ENCODE results near the gene KHK. TPM values are rescaled to one million over a fixed set of nuclear protein-coding genes. Genes with fewer than 3 reads are reported as not detected.

Gene KHK
- total and polyA plus RNA-seq, 9 of the 15 experiments (the other 6 are each of a cell fraction or from before 2014, with no cell fraction given), result 1.5 to 10.7 (median 5.2) TPM

GRCh38 chr2:27054721-27055120 is 31.9 kb upstream of the KHK start (continued):
- TF ChIP-seq NFE2L1 (tag; IDR thresholded peaks at IDR 0.05; ENCODE audit: borderline replicate concordance, low read depth), result no peak
- no peak for TF ChIP-seq ZNF217 (CRISPR knock-in tag; IDR thresholded peaks at IDR 0.05)
- no peak for TF ChIP-seq NRF1 (conservative IDR thresholded peaks at IDR 0.05 in 1 of 2, IDR thresholded peaks at IDR 0.05 in 1 of 2)
- TF ChIP-seq LARP7 (IDR thresholded peaks at IDR 0.05), result no peak
- no peak for TF ChIP-seq SRSF7 (optimal IDR thresholded peaks at IDR 0.05; ENCODE audit: low read depth, low read length)

GRCh38 chr2:27057184-27057583 is 29.4 kb upstream of the KHK start:
- Histone ChIP-seq H3K27me3 (ENCODE audit: control insufficient read depth in 2 of 2, insufficient read depth in 2 of 2, low read length in 2 of 2) (no peaks in the 10 kb centered on the region), H3K79me2 (ENCODE audit: control insufficient read depth, insufficient read depth, low read length) (0 out of 3 replicates have a peak, but pooled peaks cover 2% of the 10 kb centered on the region), H3K9ac (ENCODE audit: insufficient read depth in 1 of 2, low read depth in 2 of 2, low read length in 2 of 2) (no peak overlapping the region), H3K9me3 (replicated peaks; ENCODE audit: control insufficient read depth, insufficient read depth, low read depth, low read length) (no peaks in the 10 kb centered on the region), H2AFZ (ENCODE audit: low read depth, low read length) (no peak overlapping the region), H4K20me1 (replicated peaks; ENCODE audit: control insufficient read depth, insufficient read depth, low read length) (no peaks in the 10 kb centered on the region), H3K4me1 (replicated peaks in 1 of 2; ENCODE audit: control insufficient read depth in 2 of 2, insufficient read depth in 2 of 2, low read length in 2 of 2) (peaks cover 21 to 24% of the 10 kb centered on the region in 2 experiments), H3K4me3 (no peak overlapping the region), H3K36me3 (ENCODE audit: control insufficient read depth, insufficient read depth, low read length) (peaks cover 70% of the 10 kb centered on the region), H3K27ac (ENCODE audit: extremely low read depth, low read depth, low read length) (no peak overlapping the region; the same call in 2 of the 3 replicates), H3K9me1 (ENCODE audit: control insufficient read depth, insufficient read depth, low read length) (no peaks in the 10 kb centered on the region), H3K4me2 (ENCODE audit: insufficient read depth, low read length) (no peak overlapping the region)
- FAIRE-seq, result no peak
- no TSS peak for BruUV-seq (replicated peaks)
- no peak for DNase-seq (ENCODE audit: extremely low read depth in 1 of 4, low spot score in 3 of 4)
- in situ Hi-C loops (cut with MboI) (no loop called here), intact Hi-C loops (cut with micrococcal nuclease) (no loop called here)
- no peak for TF ChIP-seq ZNF311 (CRISPR knock-in tag; IDR thresholded peaks at IDR 0.05)
- TF ChIP-seq ILF3 (IDR thresholded peaks at IDR 0.05; ENCODE audit: borderline replicate concordance), result no peak
- TF ChIP-seq SRSF3 (IDR thresholded peaks at IDR 0.05; ENCODE audit: insufficient read depth, low read length), result no peak
- no peak for TF ChIP-seq ZNF134 (CRISPR knock-in tag; conservative IDR thresholded peaks at IDR 0.05)
- TF ChIP-seq CREB1 (IDR thresholded peaks at IDR 0.05), result no peak
- no peak for TF ChIP-seq CREB1 (CRISPR knock-in tag; IDR thresholded peaks at IDR 0.05)
- no peak for TF ChIP-seq PRPF4 (IDR thresholded peaks at IDR 0.05; ENCODE audit: insufficient read depth, low read depth, low read length, poor library complexity, severe bottlenecking)
- no peak for TF ChIP-seq ARID2 (IDR thresholded peaks at IDR 0.05)
- CTCF ChIA-PET (ENCODE audit: low intra/inter-chr PET ratio), result no interaction called here
- ATAC-seq, result no peak
- WGBS (ENCODE audit: insufficient coverage, low coverage, missing lambda C conversion rate), result 63% methylated on average over 5 of the region's 6 CpGs
- POLR2A ChIA-PET, result interaction anchor here (0.8 to 10.5 kb wide), 5 partner anchors 9 to 24 kb away, joined by 3 to 112 read pairs (median 3); partner anchors contain the start of gene OST4
